RWPE2 (cell line): ENCODE measurements around the gene ARID5B.

Experiments used
- ATAC-seq: fragments of 200-7000 bp; cut with Tn5 transposase; 3 replicates; pipeline ENCODE4 v1.9.1; 2021; ENCODE audit warnings: low read depth
- DNase-seq: peaks from one replicate; pipeline ENCODE4 v3.0.0-alpha.2; 2020; ENCODE audit warnings: low spot score
- H3K27ac ChIP-seq: fragments of 450-650 bp; 2 replicates; pipeline ENCODE4 v1.5.1; 2017; ENCODE audit warnings: mild to moderate bottlenecking; ENCODE audit not compliant: poor library complexity, severe bottlenecking
- H3K27me3 ChIP-seq: fragments of 250-450 bp; sonication (Bioruptor Pico); 2 replicates; pipeline ENCODE4 v1.5.1; 2021; ENCODE audit warnings: mild to moderate bottlenecking, moderate library complexity; ENCODE audit not compliant: insufficient read depth, poor library complexity, severe bottlenecking
- H3K36me3 ChIP-seq: fragments of 250-450 bp; sonication (Bioruptor Pico); 2 replicates; pipeline ENCODE4 v1.5.1; 2020; ENCODE audit warnings: low read depth, mild to moderate bottlenecking, moderate library complexity
- H3K4me1 ChIP-seq: fragments of 250-450 bp; sonication (Bioruptor Pico); 2 replicates; pipeline ENCODE4 v1.5.1; 2021; ENCODE audit warnings: mild to moderate bottlenecking, moderate library complexity; ENCODE audit not compliant: insufficient read depth, poor library complexity, severe bottlenecking
- H3K4me3 ChIP-seq: fragments of 250-450 bp; sonication (Bioruptor Pico); 2 replicates; pipeline ENCODE4 v1.5.1; 2021; ENCODE audit warnings: mild to moderate bottlenecking, moderate library complexity; ENCODE audit not compliant: severe bottlenecking
- H3K9me3 ChIP-seq: fragments of 250-450 bp; sonication (Bioruptor Pico); 2 replicates; pipeline ENCODE4 v1.5.1; 2021; ENCODE audit warnings: mild to moderate bottlenecking, moderate library complexity; ENCODE audit not compliant: severe bottlenecking
- CTCF ChIP-seq: fragments of 450-650 bp; IDR thresholded peaks from one replicate; pipeline ENCODE4 v1.5.1; 2017; ENCODE audit warnings: mild to moderate bottlenecking, moderate library complexity; ENCODE audit not compliant: poor library complexity, severe bottlenecking

ARID5B gene

GRCh38 chr10:61952028-61952674, 50.7 kb downstream of the ARID5B start:
- no peak for DNase-seq
- no peak for ATAC-seq
- H3K9me3 ChIP-seq: no peaks in the 10 kb centered on the region
- H3K4me1 ChIP-seq: no peaks in the 10 kb centered on the region
- no peak overlapping the region for H3K4me3 ChIP-seq
- H3K36me3 ChIP-seq: peaks cover 9% of the 10 kb centered on the region
- no peak for TF ChIP-seq CTCF
- H3K27me3 ChIP-seq: no peaks in the 10 kb centered on the region
- H3K27ac ChIP-seq: no peak overlapping the region

GRCh38 chr10:61953183-61953582, 51.7 kb downstream of the ARID5B start:
- no peak for TF ChIP-seq CTCF
- ATAC-seq (no peak), DNase-seq (no peak)
- H3K27me3 ChIP-seq: no peaks in the 10 kb centered on the region
- no peak overlapping the region for H3K4me3 ChIP-seq
- peaks cover 9% of the 10 kb centered on the region for H3K36me3 ChIP-seq
- no peaks in the 10 kb centered on the region for H3K4me1 ChIP-seq
- no peak overlapping the region for H3K27ac ChIP-seq
- H3K9me3 ChIP-seq: no peaks in the 10 kb centered on the region

GRCh38 chr10:61957806-61958205, 56.3 kb downstream of the ARID5B start:
- no peaks in the 10 kb centered on the region for H3K36me3 ChIP-seq
- H3K27ac ChIP-seq: no peak overlapping the region
- H3K4me1 ChIP-seq: no peaks in the 10 kb centered on the region
- H3K9me3 ChIP-seq: no peaks in the 10 kb centered on the region
- no peak for DNase-seq
- ATAC-seq: no peak
- no peak overlapping the region for H3K4me3 ChIP-seq
- TF ChIP-seq CTCF: no peak
- no peaks in the 10 kb centered on the region for H3K27me3 ChIP-seq

- no peak for ATAC-seq
Measured at GRCh38 chr10:61958311-61958710, 56.8 kb downstream of the ARID5B start.

More at GRCh38 chr10:61958311-61958710, 56.8 kb downstream of the ARID5B start:
- no peaks in the 10 kb centered on the region for H3K36me3 ChIP-seq
- H3K4me1 ChIP-seq: no peaks in the 10 kb centered on the region
- no peaks in the 10 kb centered on the region for H3K9me3 ChIP-seq
- no peak overlapping the region for H3K27ac ChIP-seq
- TF ChIP-seq CTCF: no peak
- H3K27me3 ChIP-seq: no peaks in the 10 kb centered on the region
- no peak for DNase-seq
- no peak overlapping the region for H3K4me3 ChIP-seq
